ENCODE data around the gene BCKDHA.
A peak's percentile ranks its signal among the peaks of the same experiment; 100 is the strongest.
"Not testable (repeated sequence)": the region's sequence is repeated elsewhere in the genome, so short reads cannot be mapped to it uniquely, and the experiment has no call there.

BCKDHA gene

DNA sequence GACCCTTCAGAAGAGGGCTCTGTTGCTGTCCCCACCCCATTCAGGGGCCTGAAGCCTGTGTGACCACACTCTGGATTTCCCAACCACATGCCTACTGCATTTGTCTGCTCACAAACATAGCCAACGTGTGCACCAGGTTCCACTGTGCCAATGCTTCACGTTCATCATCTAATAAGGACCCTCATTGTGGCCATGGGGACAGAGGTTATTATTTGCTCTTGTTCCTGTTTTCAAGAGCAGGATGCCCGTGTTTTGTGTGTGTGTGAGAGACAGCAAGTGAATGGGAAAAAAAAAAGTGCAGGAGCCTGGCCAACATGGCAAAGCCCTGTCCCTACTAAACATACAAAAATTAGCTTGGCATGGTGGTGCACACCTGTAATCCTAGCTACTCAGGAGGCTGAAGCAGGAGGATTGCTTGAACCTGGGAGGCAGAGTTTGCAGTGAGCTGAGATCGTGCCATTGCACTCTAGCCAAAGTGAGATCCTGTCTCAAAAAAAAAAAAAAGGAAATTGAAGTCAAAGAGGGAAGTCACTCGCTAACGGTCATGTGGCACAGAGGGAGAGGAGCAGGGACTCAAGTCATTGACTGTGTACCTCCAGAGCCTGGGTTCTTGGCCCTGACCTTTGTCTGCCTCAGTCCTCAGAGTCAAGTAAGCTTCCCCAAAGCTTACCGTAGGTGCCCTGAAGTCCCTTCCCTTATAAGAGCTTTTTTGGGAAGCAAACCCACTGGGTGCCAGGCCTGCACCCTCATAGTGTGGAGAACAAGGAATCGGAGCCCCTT lies 22.7 kb downstream of the BCKDHA start:
- DNase-seq = no peak
- in situ Hi-C loops (cut with HindIII; ENCODE audit: low pct_ligation_motif_present, low pct_unique_long_range_greater_than_20kb, low sequenced_read_pairs) = no loop called here

DNA sequence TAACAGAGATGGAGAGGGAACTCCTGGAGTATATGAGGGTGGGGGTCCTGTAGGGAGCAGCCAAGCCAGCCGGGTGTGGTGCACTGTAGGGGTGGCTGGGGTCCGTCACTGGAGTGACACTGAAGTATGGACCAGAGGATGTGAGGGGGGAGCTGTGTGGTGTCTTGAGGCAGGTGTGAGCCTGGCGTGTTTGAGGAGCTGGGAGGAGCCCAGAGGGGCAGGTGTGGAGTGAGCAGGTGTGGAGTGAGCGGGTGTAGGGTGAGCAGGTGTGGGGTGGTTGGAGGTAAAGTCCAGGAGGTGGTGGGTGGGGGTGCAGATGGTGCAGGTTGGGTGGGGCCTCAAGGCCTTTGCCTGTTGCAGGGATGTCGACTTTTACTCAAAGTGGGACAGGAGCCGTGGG lies 23.7 kb downstream of the BCKDHA start:
- in situ Hi-C loops (cut with HindIII; ENCODE audit: low pct_ligation_motif_present, low pct_unique_long_range_greater_than_20kb, low sequenced_read_pairs) = no loop called here
- DNase-seq = no peak

DNA sequence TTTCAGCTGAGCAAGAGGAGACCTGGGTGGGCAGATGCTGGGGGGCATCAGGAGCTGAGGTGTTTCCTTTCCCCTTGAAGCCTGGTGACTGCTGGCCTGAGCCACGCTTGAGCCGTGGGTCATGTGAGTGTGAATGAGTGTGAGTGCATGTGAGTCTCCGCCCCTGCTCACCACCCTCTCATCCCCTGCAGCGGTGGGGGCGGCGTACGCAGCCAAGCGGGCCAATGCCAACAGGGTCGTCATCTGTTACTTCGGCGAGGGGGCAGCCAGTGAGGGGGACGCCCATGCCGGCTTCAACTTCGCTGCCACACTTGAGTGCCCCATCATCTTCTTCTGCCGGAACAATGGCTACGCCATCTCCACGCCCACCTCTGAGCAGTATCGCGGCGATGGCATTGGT lies 24.4 kb downstream of the BCKDHA start:
- no peak for DNase-seq
- in situ Hi-C loops (cut with HindIII; ENCODE audit: low pct_ligation_motif_present, low pct_unique_long_range_greater_than_20kb, low sequenced_read_pairs) = no loop called here

DNA sequence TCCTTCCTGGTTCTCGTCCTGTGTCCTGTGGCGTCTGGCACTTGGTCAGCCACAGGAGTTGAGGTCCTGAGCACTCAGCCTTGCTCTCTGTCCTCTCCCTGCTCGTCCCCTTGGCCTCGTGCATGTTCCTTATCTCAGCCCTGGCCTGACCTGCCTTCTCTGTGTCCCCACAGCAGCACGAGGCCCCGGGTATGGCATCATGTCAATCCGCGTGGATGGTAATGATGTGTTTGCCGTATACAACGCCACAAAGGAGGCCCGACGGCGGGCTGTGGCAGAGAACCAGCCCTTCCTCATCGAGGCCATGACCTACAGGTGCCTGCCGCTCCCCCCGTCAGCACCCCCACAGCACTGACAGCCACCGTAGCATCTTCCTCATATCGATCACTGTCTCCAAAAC lies 24.8 kb downstream of the BCKDHA start:
- DNase-seq = no peak
- in situ Hi-C loops (cut with HindIII; ENCODE audit: low pct_ligation_motif_present, low pct_unique_long_range_greater_than_20kb, low sequenced_read_pairs) = no loop called here

DNA sequence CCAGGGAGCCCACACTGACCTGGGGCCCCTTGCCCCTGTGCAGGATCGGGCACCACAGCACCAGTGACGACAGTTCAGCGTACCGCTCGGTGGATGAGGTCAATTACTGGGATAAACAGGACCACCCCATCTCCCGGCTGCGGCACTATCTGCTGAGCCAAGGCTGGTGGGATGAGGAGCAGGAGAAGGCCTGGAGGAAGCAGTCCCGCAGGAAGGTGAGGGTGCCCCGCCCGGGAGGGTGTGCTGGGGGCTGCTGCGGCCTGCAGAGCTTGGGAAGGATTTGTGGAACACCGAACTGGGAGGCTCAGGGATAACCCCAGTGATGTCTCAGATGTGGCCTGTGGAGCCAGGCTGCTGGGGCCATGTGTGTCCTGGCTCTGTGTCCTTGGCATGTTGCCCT lies 25.3 kb downstream of the BCKDHA start:
- no peak for DNase-seq
- in situ Hi-C loops (cut with HindIII; ENCODE audit: low pct_ligation_motif_present, low pct_unique_long_range_greater_than_20kb, low sequenced_read_pairs) = no loop called here

DNA sequence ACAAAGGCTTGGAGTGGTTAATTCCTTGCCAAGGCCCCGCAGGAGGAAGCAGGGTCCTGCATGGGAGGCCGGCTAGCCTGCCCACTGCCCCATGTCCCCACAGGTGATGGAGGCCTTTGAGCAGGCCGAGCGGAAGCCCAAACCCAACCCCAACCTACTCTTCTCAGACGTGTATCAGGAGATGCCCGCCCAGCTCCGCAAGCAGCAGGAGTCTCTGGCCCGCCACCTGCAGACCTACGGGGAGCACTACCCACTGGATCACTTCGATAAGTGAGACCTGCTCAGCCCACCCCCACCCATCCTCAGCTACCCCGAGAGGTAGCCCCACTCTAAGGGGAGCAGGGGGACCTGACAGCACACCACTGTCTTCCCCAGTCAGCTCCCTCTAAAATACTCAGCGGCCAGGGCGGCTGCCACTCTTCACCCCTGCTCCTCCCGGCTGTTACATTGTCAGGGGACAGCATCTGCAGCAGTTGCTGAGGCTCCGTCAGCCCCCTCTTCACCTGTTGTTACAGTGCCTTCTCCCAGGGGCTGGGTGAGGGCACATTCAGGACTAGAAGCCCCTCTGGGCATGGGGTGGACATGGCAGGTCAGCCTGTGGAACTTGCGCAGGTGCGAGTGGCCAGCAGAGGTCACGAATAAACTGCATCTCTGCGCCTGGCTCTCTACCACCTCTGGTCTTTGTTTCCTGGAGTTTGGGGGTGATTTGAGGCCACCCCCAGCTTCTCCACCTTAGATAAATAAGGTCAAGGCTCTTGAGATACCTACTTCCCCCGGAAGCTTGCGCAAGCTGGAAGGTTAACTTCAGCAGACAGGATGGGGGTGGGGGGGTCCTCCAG lies 26.9 kb downstream of the BCKDHA start:
- in situ Hi-C loops (cut with HindIII; ENCODE audit: low pct_ligation_motif_present, low pct_unique_long_range_greater_than_20kb, low sequenced_read_pairs) = no loop called here

DNA sequence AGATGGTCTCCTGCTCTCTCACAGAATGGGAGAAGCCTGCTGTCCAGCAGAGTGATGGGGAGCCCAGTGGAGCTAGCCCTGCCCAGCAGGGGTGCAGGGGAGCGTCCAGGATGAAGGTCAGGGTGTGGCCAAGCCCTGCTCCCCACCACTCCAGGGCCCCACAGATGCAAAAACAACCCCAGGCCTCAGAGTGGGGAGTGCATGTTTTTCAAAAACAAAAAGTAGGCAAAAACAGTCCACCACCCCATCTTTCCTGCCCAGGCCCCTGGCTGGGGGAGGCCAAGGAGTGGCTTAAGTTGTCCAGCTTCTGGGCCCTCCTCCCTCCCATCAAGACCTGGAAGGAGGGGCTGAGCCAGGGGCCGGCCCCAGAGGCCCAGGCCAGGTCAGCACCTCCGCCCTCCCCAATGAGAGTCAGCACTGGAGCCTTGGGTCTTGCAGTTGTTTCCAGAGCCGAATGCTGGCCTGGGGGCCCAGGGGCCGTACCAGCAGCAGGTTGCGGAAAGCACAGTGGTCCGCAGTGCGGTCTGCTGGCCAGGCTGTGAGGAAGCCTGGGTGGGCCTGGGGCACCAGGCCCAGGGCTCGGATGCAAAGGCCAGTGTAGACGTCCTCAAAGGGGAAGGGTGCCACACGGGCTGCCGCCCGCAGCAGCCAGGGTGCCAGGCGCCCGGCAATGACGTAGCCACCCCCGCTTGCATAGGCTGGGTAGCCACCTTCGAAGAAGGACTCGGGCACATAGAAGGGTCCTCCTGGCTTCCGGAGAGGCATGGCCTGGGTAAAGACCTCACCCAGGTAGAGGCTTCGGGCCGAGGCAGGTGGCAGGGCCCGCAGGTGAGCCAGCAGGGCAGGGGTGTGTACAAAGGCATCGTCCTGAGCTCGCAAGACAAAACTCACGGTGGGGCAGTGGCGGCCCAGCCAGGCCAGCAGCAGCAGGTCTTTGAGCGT lies 27.8 kb downstream of the BCKDHA start:
- in situ Hi-C loops (cut with HindIII; ENCODE audit: low pct_ligation_motif_present, low pct_unique_long_range_greater_than_20kb, low sequenced_read_pairs) = no loop called here
- no peak for DNase-seq

More for the DNA sequence above, 26.9 kb downstream of the BCKDHA start:
- DNase-seq = no peak

DNA sequence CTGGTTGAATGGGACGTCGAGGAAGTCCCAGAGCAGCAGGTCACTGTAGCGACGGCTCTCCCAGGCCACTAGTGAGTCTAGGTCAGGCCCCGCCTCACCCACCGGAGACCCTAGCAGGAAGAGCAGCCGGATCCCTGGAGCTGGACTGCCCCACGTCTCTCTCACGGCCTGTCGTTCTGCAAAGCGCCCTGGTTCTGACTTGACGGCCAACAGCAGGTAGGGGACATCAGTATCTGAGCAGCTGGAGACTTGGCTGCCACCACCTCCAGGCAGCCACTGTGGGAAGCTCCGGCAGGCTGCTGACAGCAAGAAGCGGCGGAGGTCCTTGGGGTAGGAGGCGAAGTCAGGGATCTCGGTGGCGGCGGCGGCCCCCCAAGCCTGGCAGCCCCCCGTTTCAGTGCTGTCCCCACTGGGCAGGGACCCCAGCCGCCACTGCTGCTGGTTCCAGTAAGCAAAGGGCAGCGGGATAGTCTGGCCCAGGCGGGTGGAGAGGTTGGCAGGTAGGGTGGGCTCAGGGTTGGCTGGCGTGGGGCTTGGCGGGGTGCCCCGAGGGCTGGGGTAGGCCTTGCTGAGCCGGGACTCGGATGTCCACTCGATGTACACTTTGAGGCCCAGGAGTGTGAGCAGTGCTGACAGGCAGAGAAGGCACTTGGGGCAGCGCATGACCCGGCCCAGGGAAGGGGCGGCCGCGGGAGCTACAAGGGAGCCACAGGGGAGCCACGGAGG lies 28.7 kb downstream of the BCKDHA start:
- in situ Hi-C loops (cut with HindIII; ENCODE audit: low pct_ligation_motif_present, low pct_unique_long_range_greater_than_20kb, low sequenced_read_pairs) = no loop called here
- DNase-seq = no peak

DNA sequence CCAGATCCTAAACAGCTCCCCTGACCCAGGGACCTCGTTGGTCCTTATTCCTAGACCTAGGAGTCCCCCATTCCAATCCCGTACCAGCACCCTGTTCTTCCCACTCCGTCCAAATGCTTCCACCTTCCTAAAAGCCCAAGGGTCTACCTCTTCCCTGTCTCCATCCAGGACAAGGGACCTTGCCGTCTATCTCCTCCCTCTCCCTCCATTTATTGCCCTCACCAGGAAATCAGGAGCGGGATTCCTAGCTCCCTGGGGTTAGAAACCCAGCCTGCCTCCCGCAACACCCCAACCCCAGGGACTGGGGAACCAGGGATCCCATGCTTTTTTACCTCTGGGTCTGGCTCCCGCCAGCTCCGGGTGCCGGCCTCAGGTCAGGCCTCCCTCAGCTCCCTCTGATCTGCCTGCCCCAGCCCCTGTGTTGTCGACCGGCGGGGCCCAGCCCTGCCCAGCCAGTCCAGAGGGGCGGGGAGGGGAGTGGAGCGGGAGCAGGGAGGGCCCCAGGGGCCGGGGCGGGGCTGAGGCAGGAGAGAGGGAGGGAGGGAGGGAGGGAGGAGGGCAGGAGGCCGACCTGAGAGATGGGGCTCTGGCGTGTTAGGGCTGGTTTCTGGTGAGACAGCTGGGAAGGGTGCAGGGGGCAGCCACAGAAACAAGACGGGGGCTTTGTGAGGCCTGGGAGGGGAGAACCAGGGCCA lies 29.5 kb downstream of the BCKDHA start, which contains the start of gene B3GNT8:
Gene B3GNT8, minus strand, starts transcription at position 423 of the 695 bp plus-strand sequence. CDS start 596 bp downstream, outside the sequence.
- in situ Hi-C loops (cut with HindIII; ENCODE audit: low pct_ligation_motif_present, low pct_unique_long_range_greater_than_20kb, low sequenced_read_pairs) = no loop called here
- DNase-seq = peak; percentile 65

DNA sequence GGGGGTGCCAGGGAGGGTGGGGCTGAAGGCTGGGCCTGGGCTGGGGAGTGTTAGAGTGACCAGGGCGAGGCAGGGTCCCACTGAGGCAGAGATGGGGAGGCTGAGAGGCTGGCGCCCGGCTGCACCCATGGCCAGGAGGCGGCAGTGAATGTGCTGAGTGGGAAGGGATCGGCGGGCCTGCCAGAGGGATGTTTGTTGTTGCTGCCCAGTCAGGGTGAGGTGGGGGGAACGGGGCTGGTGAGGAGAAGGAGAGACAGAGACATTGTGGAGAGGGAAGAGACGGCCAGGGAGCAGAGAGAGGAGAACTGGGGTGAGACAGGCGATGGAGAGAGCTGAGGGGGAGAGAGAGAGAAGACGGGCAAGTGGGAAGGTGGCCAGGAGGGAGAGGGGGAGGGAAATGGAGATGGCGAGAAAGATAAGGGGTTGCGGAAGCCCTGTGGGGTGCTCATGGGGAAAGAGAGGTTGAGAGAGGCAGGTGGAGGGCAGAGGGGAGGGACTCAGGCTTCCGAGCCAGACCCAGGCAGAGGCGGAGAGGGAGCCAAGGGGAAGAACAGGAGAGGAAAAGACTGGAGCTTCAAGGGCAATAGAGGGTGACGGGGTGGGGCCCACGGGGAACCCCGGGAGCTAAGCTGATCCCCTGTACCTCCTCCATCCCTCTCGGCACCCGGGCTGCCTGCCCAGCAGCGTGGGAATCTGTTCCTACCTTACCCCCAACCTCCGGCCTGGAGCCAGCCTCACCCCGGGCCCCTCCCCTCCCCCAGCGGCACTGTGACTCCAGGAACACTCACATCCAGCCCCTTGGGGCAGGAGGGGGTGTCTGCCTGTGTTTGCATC lies 30.2 kb downstream of the BCKDHA start:
- in situ Hi-C loops (cut with HindIII; ENCODE audit: low pct_ligation_motif_present, low pct_unique_long_range_greater_than_20kb, low sequenced_read_pairs) = no loop called here
- no peak for DNase-seq

DNA sequence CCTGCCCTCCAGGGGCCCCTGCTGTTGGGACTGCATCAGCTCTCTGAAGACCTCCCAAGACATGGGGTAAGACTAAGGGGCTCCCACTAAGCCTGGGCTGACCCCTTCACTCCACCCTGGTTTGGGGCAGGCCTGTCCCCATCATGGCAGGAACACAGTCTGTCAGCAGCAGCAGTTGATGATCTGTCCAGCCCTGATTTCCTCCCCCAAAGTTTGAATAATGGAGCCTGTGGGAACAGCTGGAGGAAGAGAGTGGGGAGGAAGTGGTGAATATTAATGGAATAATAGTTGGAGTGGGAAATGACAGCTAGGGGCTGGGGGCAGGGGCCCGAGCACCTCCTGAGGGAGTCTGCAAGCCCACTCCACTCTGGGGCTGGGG lies 30.9 kb downstream of the BCKDHA start:
- DNase-seq = no peak
- in situ Hi-C loops (cut with HindIII; ENCODE audit: low pct_ligation_motif_present, low pct_unique_long_range_greater_than_20kb, low sequenced_read_pairs) = no loop called here

DNA sequence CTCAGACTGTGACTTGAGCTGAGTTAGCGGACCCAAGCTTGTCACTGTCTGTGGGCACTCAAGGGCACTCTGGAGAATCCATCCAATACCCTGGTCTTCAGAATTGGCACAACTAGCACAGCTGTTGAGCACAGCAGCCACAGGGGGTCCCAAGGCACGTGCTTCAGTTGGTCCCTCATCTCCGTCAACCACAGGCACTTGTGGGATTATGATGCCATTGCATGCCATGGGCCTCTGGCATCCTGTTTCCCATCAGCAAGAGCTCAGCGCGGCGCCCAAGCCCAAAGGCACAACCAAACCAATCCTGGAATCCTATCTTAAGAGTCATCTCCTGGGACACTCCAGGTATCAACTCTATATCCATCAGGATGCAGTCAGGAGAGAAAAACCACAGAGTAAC lies 33.3 kb downstream of the BCKDHA start:
- DNase-seq = no peak
- in situ Hi-C loops (cut with HindIII; ENCODE audit: low pct_ligation_motif_present, low pct_unique_long_range_greater_than_20kb, low sequenced_read_pairs) = no loop called here

DNA sequence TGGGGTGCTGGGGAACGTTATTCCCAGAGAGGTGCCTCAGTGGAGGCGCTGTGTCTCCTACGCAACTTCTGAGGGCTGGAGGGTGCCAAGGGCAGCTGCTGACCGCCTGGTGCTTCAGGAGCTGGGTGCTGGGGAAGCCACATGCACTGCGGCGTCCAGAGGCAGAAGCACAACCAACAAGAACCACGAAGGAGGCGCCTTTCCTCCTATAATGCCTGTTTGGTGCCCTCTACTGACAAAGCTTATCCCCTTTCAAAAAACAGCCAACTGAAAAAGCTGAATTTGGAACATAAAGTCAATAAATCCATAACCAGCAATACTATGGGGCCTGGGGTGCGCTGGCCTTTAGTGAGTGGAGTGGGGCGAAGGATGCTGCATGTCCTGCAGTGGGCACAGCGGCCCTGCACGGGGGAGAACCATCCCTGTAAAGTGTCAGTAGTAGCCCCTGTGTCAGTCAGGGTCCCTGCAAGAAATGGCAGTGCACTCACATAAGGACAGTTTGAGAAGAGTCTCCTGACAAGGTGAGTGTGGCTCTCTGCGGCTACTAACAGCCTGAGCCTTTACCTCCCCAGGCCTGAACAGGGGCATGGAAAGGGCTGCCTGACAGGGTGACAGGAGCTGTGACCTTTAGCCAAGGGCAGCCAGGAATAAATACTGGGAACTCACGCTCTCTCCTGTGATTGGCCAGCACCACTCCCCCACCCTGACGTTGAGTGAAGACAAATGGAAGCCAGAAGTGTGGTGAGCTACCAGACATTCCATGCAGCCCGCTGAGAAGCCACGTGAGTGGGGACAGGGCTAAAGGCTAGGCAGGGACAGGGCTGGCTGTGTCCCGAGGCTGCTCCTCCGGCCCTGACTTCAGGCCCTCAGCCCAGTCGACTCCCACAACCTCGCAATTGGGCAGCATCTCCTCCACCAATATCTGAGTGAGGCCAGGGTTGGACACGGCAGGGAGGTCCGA lies 34.1 kb downstream of the BCKDHA start:
- in situ Hi-C loops (cut with HindIII; ENCODE audit: low pct_ligation_motif_present, low pct_unique_long_range_greater_than_20kb, low sequenced_read_pairs) = no loop called here
- DNase-seq = no peak

DNA sequence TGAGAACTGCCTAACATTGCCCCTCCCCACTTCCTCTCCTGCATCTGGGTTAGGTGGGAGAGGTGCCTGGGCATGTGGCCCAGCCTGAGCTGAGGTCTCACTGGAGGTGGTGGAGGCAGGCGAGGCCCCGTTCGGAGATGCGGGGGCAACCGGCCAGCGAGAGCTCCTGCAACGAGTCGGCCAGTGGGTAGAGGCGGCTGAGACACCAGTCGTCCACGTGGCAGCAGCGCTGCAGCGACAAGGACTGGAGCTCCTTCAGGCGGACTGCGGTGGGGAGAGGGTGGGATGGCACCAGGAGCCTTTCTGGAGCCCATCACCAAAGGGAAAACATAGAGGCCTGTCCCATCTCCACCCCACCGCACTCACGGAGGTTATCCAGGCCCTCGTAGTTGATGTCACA lies 35.6 kb downstream of the BCKDHA start:
- DNase-seq = no peak
- in situ Hi-C loops (cut with HindIII; ENCODE audit: low pct_ligation_motif_present, low pct_unique_long_range_greater_than_20kb, low sequenced_read_pairs) = no loop called here

DNA sequence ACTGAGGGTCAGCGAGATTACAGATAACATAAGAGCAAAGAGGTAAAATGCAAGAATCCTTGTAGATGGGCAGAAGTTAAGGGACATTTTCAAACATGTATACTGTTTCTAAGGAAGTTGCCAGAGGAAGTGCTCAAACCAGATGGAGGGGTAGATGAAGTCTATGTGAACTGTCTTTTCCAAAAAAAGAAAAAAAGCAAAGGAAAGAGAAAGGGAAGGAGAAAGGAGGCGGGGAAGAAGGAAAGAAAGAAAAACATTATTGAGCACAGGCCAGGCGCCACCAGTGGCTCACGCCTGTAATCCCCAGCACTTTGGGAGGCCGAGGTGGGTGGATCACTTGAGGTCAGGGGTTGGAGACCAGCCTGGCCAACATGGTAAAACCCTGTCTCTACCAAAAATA lies 36.8 kb downstream of the BCKDHA start:
- DNase-seq = no peak
- in situ Hi-C loops (cut with HindIII; ENCODE audit: low pct_ligation_motif_present, low pct_unique_long_range_greater_than_20kb, low sequenced_read_pairs) = no loop called here

DNA sequence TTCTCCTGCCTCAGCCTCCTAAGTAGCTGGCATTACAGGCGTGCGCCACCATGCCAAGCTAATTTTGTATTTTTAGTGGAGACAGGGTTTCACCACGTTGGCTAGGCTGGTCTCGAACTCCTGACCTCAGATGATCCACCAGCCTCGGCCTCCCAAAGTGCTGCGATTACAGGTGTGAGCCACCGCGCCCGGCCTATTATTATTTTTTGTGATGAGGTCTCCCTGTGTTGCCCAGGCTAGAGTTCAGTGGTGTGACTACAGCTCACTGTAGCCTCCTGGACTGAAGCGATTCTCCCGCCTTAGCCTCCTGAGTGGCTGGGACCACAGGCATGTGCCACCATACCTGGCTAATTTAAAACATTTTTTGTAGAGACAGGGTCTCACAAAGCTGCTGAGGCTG lies 37.8 kb downstream of the BCKDHA start:
- in situ Hi-C loops (cut with HindIII; ENCODE audit: low pct_ligation_motif_present, low pct_unique_long_range_greater_than_20kb, low sequenced_read_pairs); DNase-seq: not testable (repeated sequence)

All from ACHN (cell line).